ENCODE results near the gene EEF1A2. TPM values are rescaled to one million over a fixed set of nuclear protein-coding genes. Genes with fewer than 3 reads are reported as not detected.

Gene EEF1A2
- total and polyA plus RNA-seq, 10 donors = 0.39 to 1.4 (median 0.54) TPM

DNA sequence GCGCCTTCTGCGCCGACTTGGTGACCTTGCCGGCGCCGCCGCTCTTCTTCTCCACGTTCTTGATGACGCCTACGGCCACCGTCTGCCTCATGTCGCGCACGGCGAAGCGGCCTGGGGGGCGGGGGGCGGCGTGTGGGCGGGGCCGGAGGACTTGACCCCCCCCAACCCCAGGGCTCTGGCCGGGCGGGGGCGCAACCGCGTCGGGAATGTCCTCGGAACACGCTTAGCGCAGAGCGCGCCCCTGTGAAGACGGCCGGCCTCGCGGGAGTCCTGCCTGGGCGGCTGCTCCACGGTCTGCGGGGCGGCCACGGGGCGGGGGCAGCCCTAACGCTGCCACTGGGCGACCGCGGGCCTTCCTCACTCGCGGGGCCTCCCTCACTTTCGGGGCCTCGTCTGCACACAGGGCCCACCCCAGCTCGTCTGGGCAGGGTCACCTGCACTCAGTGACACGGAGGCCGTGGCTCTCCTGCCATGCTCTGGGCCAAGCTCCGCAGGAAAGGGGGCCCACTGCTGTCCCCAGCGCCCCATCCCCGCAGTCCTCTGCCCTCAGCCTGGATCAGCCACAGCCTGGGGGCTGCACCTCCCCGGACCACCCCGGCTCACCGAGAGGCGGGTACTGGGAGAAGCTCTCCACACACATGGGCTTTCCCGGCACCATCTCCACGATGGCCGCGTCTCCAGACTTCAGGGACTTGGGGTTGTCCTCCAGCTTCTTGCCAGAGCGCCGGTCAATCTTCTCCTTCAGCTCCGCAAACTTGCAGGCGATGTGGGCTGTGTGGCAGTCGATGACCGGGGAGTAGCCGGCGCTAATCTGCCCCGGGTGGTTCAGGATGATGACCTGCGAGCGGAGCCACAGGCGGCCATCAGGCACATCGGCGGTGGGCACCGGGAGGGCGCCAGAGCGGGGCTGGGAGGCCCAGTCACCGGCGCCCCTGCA, 10.3 kb downstream of the EEF1A2 start:
- no peak for TF ChIP-seq POLR2AphosphoS5 (IDR thresholded peaks at IDR 0.05)
- TF ChIP-seq, protein P1, sequence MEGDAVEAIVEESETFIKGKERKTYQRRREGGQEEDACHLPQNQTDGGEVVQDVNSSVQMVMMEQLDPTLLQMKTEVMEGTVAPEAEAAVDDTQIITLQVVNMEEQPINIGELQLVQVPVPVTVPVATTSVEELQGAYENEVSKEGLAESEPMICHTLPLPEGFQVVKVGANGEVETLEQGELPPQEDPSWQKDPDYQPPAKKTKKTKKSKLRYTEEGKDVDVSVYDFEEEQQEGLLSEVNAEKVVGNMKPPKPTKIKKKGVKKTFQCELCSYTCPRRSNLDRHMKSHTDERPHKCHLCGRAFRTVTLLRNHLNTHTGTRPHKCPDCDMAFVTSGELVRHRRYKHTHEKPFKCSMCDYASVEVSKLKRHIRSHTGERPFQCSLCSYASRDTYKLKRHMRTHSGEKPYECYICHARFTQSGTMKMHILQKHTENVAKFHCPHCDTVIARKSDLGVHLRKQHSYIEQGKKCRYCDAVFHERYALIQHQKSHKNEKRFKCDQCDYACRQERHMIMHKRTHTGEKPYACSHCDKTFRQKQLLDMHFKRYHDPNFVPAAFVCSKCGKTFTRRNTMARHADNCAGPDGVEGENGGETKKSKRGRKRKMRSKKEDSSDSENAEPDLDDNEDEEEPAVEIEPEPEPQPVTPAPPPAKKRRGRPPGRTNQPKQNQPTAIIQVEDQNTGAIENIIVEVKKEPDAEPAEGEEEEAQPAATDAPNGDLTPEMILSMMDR (IDR thresholded peaks at IDR 0.05 in 8 of 11, conservative IDR thresholded peaks at IDR 0.05 in 3 of 11) = no peak
- no peak for TF ChIP-seq POLR2A (IDR thresholded peaks at IDR 0.05)
- no peak overlapping the region for H3K27ac ChIP-seq
- H3K4me1 ChIP-seq = peaks cover 0 to 12% (median 3%) of the 10 kb centered on the region in 6 donors
- DNase-seq = no peak
- H3K9me3 ChIP-seq = peaks cover 0 to 6% (median 0%) of the 10 kb centered on the region in 8 donors
- peaks cover 6 to 79% (median 53%) of the 10 kb centered on the region in 7 donors for H3K27me3 ChIP-seq (replicated peaks in 1 of 7)
- peak overlapping the region in 2 of 8 donors; percentile 13 to 19 for H3K4me3 ChIP-seq
- H3K36me3 ChIP-seq = no peaks in the 10 kb centered on the region
- WGBS, 5 donors = 16 to 29% (median 19%) methylated on average over 22 to 83 of the region's 83 CpGs
- intact Hi-C loops (cut with DNase I; ENCODE audit: low total_unique reads) = no loop called here

DNA sequence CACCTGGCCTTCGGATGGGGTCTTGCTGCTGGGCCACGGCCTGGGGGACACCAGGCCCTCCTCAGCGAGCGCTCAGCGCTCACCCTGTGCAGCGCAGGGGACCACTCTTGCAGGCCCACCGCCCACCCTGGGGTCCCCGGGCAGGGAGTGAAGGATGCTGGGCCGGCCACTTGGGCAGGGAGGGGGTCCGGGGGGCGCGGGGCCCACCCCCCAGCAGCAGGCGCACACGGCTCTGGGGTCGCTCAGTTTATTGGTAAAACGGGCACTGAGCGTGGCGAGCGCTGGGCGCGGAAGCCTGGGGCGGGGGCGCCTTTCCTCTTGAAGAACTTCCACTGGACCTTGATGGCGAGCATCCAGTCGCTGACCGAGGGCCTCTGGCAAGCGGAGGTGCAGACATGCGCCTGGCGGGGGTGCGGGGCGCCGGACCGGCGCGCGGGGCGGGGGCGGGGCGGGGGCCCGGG, 11.1 kb downstream of the EEF1A2 start:
- Histone ChIP-seq H3K9me3 (peaks cover 0 to 6% (median 0%) of the 10 kb centered on the region in 8 donors), H3K4me3 (no peak overlapping the region), H3K4me1 (peaks cover 0 to 17% (median 3%) of the 10 kb centered on the region in 6 donors), H3K27ac (no peak overlapping the region), H3K27me3 (replicated peaks in 1 of 7) (peaks cover 6 to 86% (median 55%) of the 10 kb centered on the region in 7 donors), H3K36me3 (no peaks in the 10 kb centered on the region)
- 14 to 28% (median 15%) methylated on average over 10 to 39 of the region's 40 CpGs for WGBS, 5 donors
- DNase-seq = no peak
- intact Hi-C loops (cut with DNase I; ENCODE audit: low total_unique reads) = no loop called here
- TF ChIP-seq POLR2A (IDR thresholded peaks at IDR 0.05) (no peak), POLR2AphosphoS5 (IDR thresholded peaks at IDR 0.05) (no peak)
- TF ChIP-seq, protein P1 (IDR thresholded peaks at IDR 0.05 in 8 of 11, conservative IDR thresholded peaks at IDR 0.05 in 3 of 11) = no peak

DNA sequence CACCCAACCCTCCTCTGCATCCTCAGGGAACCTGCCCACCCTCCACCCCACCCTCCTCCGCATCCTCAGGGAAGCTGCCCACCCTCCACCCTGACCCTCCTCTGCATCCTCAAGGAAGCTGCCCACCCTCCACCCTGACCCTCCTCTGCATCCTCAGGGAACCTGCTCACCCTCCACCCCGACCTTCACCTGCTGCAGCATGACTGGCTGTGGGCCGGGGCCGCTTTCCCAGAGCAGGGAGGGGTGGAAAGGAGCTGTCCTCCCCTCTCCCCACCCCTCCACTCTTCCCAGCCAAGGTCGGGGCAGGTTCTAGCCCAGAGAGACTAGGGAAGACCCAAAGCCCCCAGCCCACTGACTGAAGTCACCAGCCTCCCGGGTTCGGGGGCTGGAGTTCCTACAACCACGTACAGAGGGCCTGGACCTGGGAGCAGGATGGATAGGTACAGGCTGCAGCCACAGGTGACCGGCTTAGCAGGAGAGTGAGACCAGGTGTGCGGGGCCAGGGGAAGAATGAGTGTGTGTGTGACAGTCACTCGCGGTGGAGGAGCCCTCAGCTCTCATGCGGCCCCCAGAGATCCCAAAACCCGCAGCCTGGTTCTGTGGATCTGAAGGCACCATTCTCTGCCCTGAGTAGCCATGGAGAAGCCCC, 11.6 kb downstream of the EEF1A2 start:
- 49 to 58% (median 55%) methylated on average over 10 to 14 of the region's 14 CpGs for WGBS, 5 donors
- no peaks in the 10 kb centered on the region for H3K36me3 ChIP-seq
- intact Hi-C loops (cut with DNase I; ENCODE audit: low total_unique reads) = no loop called here
- H3K27ac ChIP-seq = no peak overlapping the region
- TF ChIP-seq POLR2A (IDR thresholded peaks at IDR 0.05) (no peak), POLR2AphosphoS5 (IDR thresholded peaks at IDR 0.05) (no peak)
- TF ChIP-seq, protein P1 (IDR thresholded peaks at IDR 0.05 in 8 of 11, conservative IDR thresholded peaks at IDR 0.05 in 3 of 11) = no peak
- no peak overlapping the region for H3K4me3 ChIP-seq
- peaks cover 0 to 18% (median 3%) of the 10 kb centered on the region in 6 donors for H3K4me1 ChIP-seq
- H3K27me3 ChIP-seq (replicated peaks in 1 of 7) = peaks cover 6 to 92% (median 57%) of the 10 kb centered on the region in 7 donors
- peaks cover 0 to 6% (median 0%) of the 10 kb centered on the region in 8 donors for H3K9me3 ChIP-seq
- DNase-seq = no peak

Data from spleen (tissue), 11 donors.